Measurements from ENCODE around the gene ZMAT2. TPM values are rescaled to one million over a fixed set of nuclear protein-coding genes. Genes with fewer than 3 reads are reported as not detected.
"Not testable (repeated sequence)": the region's sequence is repeated elsewhere in the genome, so short reads cannot be mapped to it uniquely, and the experiment has no call there.

The ZMAT2 gene
- total RNA-seq, 1 donor from 2014 or later, result 67.8 TPM

- no peak for TF ChIP-seq CTCF (IDR thresholded peaks at IDR 0.05)
- H3K4me1 Mint-ChIP-seq, result peaks cover 31% of the 10 kb centered on the region
- H3K27me3 Mint-ChIP-seq, result no peaks in the 10 kb centered on the region
- intact Hi-C loops (cut with micrococcal nuclease), result loop anchor here (1.0 kb wide), 7 partner anchors 9 to 290 kb away; partner anchors contain the start of genes ANKHD1, APBB3, IK and NDUFA2
- ChIA-PET CTCF (interaction anchor here (1.0 to 1.2 kb wide), 2 partner anchors 9 to 43 kb away, joined by 3 to 5 read pairs; partner anchors contain the start of genes IK, NDUFA2 and ZMAT2), POLR2A (interaction anchor here (0.6 to 3.0 kb wide), 15 partner anchors 9 to 290 kb away, joined by 3 to 32 read pairs (median 6); partner anchors contain the start of genes ANKHD1, EIF4EBP3, IK and NDUFA2)
- H3K4me3 Mint-ChIP-seq, result peak within 1 kb of the TSS; percentile 100
- DNase-seq (peak; percentile 70), ATAC-seq (ENCODE audit: low read depth) (peak; percentile 95)
- H3K36me3 Mint-ChIP-seq (ENCODE audit: low read depth), result peaks cover 57% of the 10 kb centered on the region
- H3K9me3 Mint-ChIP-seq, result no peaks in the 10 kb centered on the region
- H3K27ac Mint-ChIP-seq, result peak within 1 kb of the TSS; percentile 97
These were observed 9.0 kb upstream of the ZMAT2 start, which contains the start of the genes HARS1 and HARS2 for GRCh38 chr5:140690941-140691924. HARS1 (minus strand) TSS chr5:140691370; CDS start chr5:140691304, 66 bp downstream. HARS2 (plus strand) TSS chr5:140691455; CDS start chr5:140691649, 194 bp downstream.

GRCh38 chr5:140694276-140694675, 6.0 kb upstream of the ZMAT2 start:
- no peak overlapping the region for H3K27ac Mint-ChIP-seq
- intact Hi-C loops (cut with micrococcal nuclease), result no loop called here
- CTCF ChIA-PET, result no interaction called here
- no peak for TF ChIP-seq CTCF (IDR thresholded peaks at IDR 0.05)
- no peaks in the 10 kb centered on the region for H3K9me3 Mint-ChIP-seq
- peaks cover 66% of the 10 kb centered on the region for H3K36me3 Mint-ChIP-seq (ENCODE audit: low read depth)
- H3K4me3 Mint-ChIP-seq, result no peak overlapping the region
- POLR2A ChIA-PET, result interaction anchor here (0.6 kb wide), 1 partner anchor 13 kb away, joined by 3 read pairs; no protein-coding TSS in a partner anchor
- no peaks in the 10 kb centered on the region for H3K27me3 Mint-ChIP-seq
- DNase-seq (no peak), ATAC-seq (ENCODE audit: low read depth) (no peak)
- H3K4me1 Mint-ChIP-seq, result peaks cover 31% of the 10 kb centered on the region

GRCh38 chr5:140696891-140697492, 3.3 kb upstream of the ZMAT2 start:
- CTCF ChIA-PET, result no interaction called here
- Mint-ChIP-seq H3K4me3 (no peak overlapping the region), H3K27me3 (no peaks in the 10 kb centered on the region), H3K27ac (no peak overlapping the region), H3K36me3 (ENCODE audit: low read depth) (peaks cover 75% of the 10 kb centered on the region), H3K4me1 (peaks cover 31% of the 10 kb centered on the region), H3K9me3 (no peaks in the 10 kb centered on the region)
- DNase-seq (no peak), ATAC-seq (ENCODE audit: low read depth) (no peak)
- intact Hi-C loops (cut with micrococcal nuclease), result no loop called here
- POLR2A ChIA-PET, result interaction anchor here (0.6 to 1.0 kb wide), 3 partner anchors 14 to 933 kb away, joined by 3 to 12 read pairs (median 3); partner anchors contain the start of gene ANKHD1
- TF ChIP-seq CTCF (IDR thresholded peaks at IDR 0.05), result no peak

- Mint-ChIP-seq H3K4me1 (peaks cover 18% of the 10 kb centered on the region), H3K4me3 (no peak overlapping the region), H3K27me3 (peaks cover 3% of the 10 kb centered on the region), H3K27ac (no peak overlapping the region), H3K9me3 (no peaks in the 10 kb centered on the region), H3K36me3 (ENCODE audit: low read depth) (peaks cover 50% of the 10 kb centered on the region)
- ChIA-PET CTCF (no interaction called here), POLR2A (interaction anchor here (0.7 kb wide), 2 partner anchors 10 to 60 kb away, joined by 3 to 4 read pairs; partner anchors contain the start of gene IK)
- TF ChIP-seq CTCF (IDR thresholded peaks at IDR 0.05), result no peak
- no peak for DNase-seq
- intact Hi-C loops (cut with micrococcal nuclease), result no loop called here
- no peak for ATAC-seq (ENCODE audit: low read depth)
These were observed 7.6 kb downstream of the ZMAT2 start for GRCh38 chr5:140707812-140708211.

- CTCF ChIA-PET; H3K9me3 Mint-ChIP-seq; DNase-seq; intact Hi-C loops (cut with micrococcal nuclease); ATAC-seq (ENCODE audit: low read depth); H3K27ac Mint-ChIP-seq; H3K27me3 Mint-ChIP-seq; H3K4me3 Mint-ChIP-seq: not testable (repeated sequence)
- Mint-ChIP-seq H3K4me1 (peaks cover 18% of the 10 kb centered on the region), H3K36me3 (ENCODE audit: low read depth) (peaks cover 40% of the 10 kb centered on the region)
- POLR2A ChIA-PET, result interaction anchor here (3.1 kb wide), 1 partner anchor 18 kb away, joined by 23 read pairs; the partner anchor contains the start of genes HARS1 and HARS2
These were observed 8.5 kb downstream of the ZMAT2 start for GRCh38 chr5:140708787-140709186.

All from activated B cell treated with CpG ODN at 0.5 μM for 24 hours (primary cell).